HepG2 (cell line): ENCODE results near the gene CTIF. TPM values are rescaled to one million over a fixed set of nuclear protein-coding genes. Genes with fewer than 3 reads are reported as not detected.

Source experiments
- ATAC-seq: fragments of 200-7000 bp; cut with Tn5 transposase; 3 replicates; pipeline ENCODE4 v1.9.1; 2020; ENCODE audit warnings: mild to moderate bottlenecking, moderate library complexity
- BruUV-seq: library from RNA; stranded (reverse); fragments of 400-500 nt; replicated peaks from 2 replicates; lab custom pipeline; 2021; lab: Mats Ljungman, UMichigan
- CTCF ChIA-PET: fragments of 300-600 bp; formaldehyde crosslinking; extraction: SDS; loops from one replicate; lab custom pipeline; 2021; ENCODE audit warnings: low total read pairs, inconsistent platforms, low intra/inter-chr PET ratio; lab: Yijun Ruan, JAX
- POLR2A ChIA-PET: fragments of 350-600 bp; sonication (Branson Sonifier 250); formaldehyde crosslinking; loops from one replicate; lab custom pipeline; 2020; ENCODE audit warnings: antibody characterized with exemption, inconsistent platforms; lab: Yijun Ruan, JAX
- DNase-seq: peaks from one replicate; pipeline ENCODE4 v3.0.0-alpha.2; 2015; ENCODE audit warnings: low spot score
- FAIRE-seq: peaks from 3 replicates; lab custom pipeline; 2011; peaks lifted over from hg19 to GRCh38; lab: Jason Lieb, UNC
- H2AFZ ChIP-seq: one replicate; pipeline ENCODE4 v1.6.1; 2011; ENCODE audit warnings: low read length, inconsistent platforms
- H3K27ac ChIP-seq: fragments of 300-600 bp; 3 replicates; pipeline ENCODE4 v1.8.0; 2011; ENCODE audit warnings: mixed run types, mild to moderate bottlenecking, mixed read lengths, low read length, inconsistent platforms; ENCODE audit not compliant: insufficient read depth; ENCODE audit errors: extremely low read length
- H3K27me3 ChIP-seq, 2 experiments: fragments of 200-600 bp in 1 of 2; 2 replicates in 1 of 2; 3 replicates in 1 of 2; pipeline versions ENCODE4 v1.6.0 to v1.8.0; 2011; ENCODE audit warnings: low read length in 2 of 2, mild to moderate bottlenecking in 2 of 2, moderate library complexity in 2 of 2, inconsistent platforms in 1 of 2; ENCODE audit not compliant: insufficient read depth in 2 of 2, control insufficient read depth in 1 of 2
- H3K36me3 ChIP-seq, 2 experiments: fragments of 200-600 bp in 1 of 2; replicated peaks in 1 of 2; 2 replicates in 1 of 2; 3 replicates in 1 of 2; pipeline versions ENCODE4 v1.5.1 to v1.8.0; 2011; ENCODE audit warnings: low read length in 2 of 2, inconsistent platforms in 1 of 2; ENCODE audit not compliant: insufficient read depth in 2 of 2, control insufficient read depth in 1 of 2
- H3K4me1 ChIP-seq: 2 replicates; pipeline ENCODE4 v1.5.1; 2012; ENCODE audit warnings: low read length, inconsistent platforms; ENCODE audit not compliant: insufficient read depth
- H3K4me2 ChIP-seq: 2 replicates; pipeline ENCODE4 v1.6.0; 2011; ENCODE audit warnings: low read depth, low read length, inconsistent platforms
- H3K4me3 ChIP-seq, 3 experiments: fragments of 200-600 bp in 1 of 3; sonication (generic), shearing (Covaris generic) in 1 of 3; replicated peaks in 1 of 3; 2 replicates each; pipeline ENCODE4 v1.5.1; 2011 to 2016; ENCODE audit warnings: low read length in 3 of 3, inconsistent platforms in 2 of 3, low read depth in 2 of 3, mild to moderate bottlenecking in 2 of 3, control low read depth in 1 of 3, mixed read lengths in 1 of 3; ENCODE audit not compliant: insufficient read depth in 1 of 3
- H3K79me2 ChIP-seq: one replicate; pipeline ENCODE4 v1.6.1; 2011; ENCODE audit warnings: low read length, inconsistent platforms; ENCODE audit not compliant: insufficient read depth
- H3K9ac ChIP-seq: 2 replicates; pipeline ENCODE4 v1.6.0; 2011; ENCODE audit warnings: mild to moderate bottlenecking, low read depth, low read length, inconsistent platforms; ENCODE audit not compliant: insufficient read depth
- H3K9me3 ChIP-seq: 2 replicates; pipeline ENCODE4 v1.5.1; 2012; ENCODE audit warnings: mild to moderate bottlenecking, low read length
- H4K20me1 ChIP-seq: 2 replicates; pipeline ENCODE4 v1.6.0; 2011; ENCODE audit warnings: inconsistent platforms, mild to moderate bottlenecking, low read length, moderate library complexity; ENCODE audit not compliant: insufficient read depth
- GABPA ChIP-seq, 2 experiments: IDR thresholded peaks; 2 replicates each; pipeline ENCODE4 v1.6.1; 2011 to 2016; ENCODE audit warnings: low read depth in 2 of 2, low read length in 1 of 2, missing biosample characterization in 1 of 2, missing genetic modification characterization in 1 of 2
- GTF3A ChIP-seq: sonication (generic); formaldehyde crosslinking; conservative IDR thresholded peaks from 2 replicates; pipeline ENCODE4 v1.4.0; 2020; ENCODE audit warnings: mild to moderate bottlenecking, missing genetic modification reagents
- SALL2 ChIP-seq: sonication (generic); formaldehyde crosslinking; IDR thresholded peaks from 2 replicates; pipeline ENCODE4 v1.8.1; 2023; ENCODE audit warnings: mild to moderate bottlenecking, missing genetic modification reagents, inconsistent platforms
- SOX5 ChIP-seq: IDR thresholded peaks from 2 replicates; pipeline ENCODE4 v1.6.1; 2016; ENCODE audit warnings: borderline replicate concordance
- ZNF12 ChIP-seq: sonication (generic); formaldehyde crosslinking; IDR thresholded peaks from 2 replicates; pipeline ENCODE4 v1.5.0; 2020; ENCODE audit warnings: missing genetic modification reagents
- ZNF124 ChIP-seq: sonication (generic); formaldehyde crosslinking; IDR thresholded peaks from 2 replicates; pipeline ENCODE4 v1.4.0; 2020; ENCODE audit warnings: missing genetic modification reagents
- ZSCAN31 ChIP-seq: sonication (generic); formaldehyde crosslinking; IDR thresholded peaks from 2 replicates; pipeline ENCODE4 v1.5.0; 2020; ENCODE audit warnings: low read depth, mild to moderate bottlenecking, missing genetic modification reagents
- in situ Hi-C: cut with HindIII; loops from 2 replicates; pipeline ENCODE4 v1.10.0; 2017; ENCODE audit warnings: low pct_unique_long_range_greater_than_20kb; ENCODE audit not compliant: extremely low pct_ligation_motif_present
- intact Hi-C: fragments of 100-400 bp; cut with micrococcal nuclease; formaldehyde crosslinking; loops from one replicate; pipeline ENCODE4 v1.10.0; 2022; ENCODE audit not compliant: unreplicated experiment
- polyA plus RNA-seq, 8 experiments: library from polyadenylated mRNA; depleted of rRNA in 3 of 8; stranded (reverse) in 7 of 8; unstranded in 1 of 8; fragments of >200 nt; fragmentation: Illumina TruSeq in 4 of 8; extraction: Trizol in 4 of 8; gene quantifications; 2 replicates each; pipeline versions ENCODE4 v1.2.1 to v1.2.3, GENCODE V29; 2011 to 2016; ENCODE audit warnings: low read depth in 4 of 8, missing spikeins in 1 of 8, mixed read lengths in 1 of 8; ENCODE audit not compliant: insufficient read depth in 1 of 8
- total RNA-seq, 5 experiments: library from RNA; depleted of rRNA; stranded (reverse); fragments of >200 nt; fragmentation: Illumina TruSeq; extraction: Trizol; gene quantifications; 2 replicates each; pipeline ENCODE4 v1.2.3, GENCODE V29; 2016; ENCODE audit warnings: low read depth in 1 of 5
- TF ChIP-seq, protein P1 (sequence below): IDR thresholded peaks from 2 replicates; pipeline ENCODE4 v1.6.1; 2016; ENCODE audit warnings: low read depth
- TF ChIP-seq, protein P2 (sequence below): sonication (generic); formaldehyde crosslinking; IDR thresholded peaks from 2 replicates; pipeline ENCODE4 v1.5.1; 2020; ENCODE audit warnings: mild to moderate bottlenecking, missing genetic modification reagents, borderline replicate concordance

Gene CTIF
- total and polyA plus RNA-seq, 2 of the 13 experiments (the other 11 are each of a cell fraction or from before 2014, with no cell fraction given): 18.2 to 28.0 TPM

DNA sequence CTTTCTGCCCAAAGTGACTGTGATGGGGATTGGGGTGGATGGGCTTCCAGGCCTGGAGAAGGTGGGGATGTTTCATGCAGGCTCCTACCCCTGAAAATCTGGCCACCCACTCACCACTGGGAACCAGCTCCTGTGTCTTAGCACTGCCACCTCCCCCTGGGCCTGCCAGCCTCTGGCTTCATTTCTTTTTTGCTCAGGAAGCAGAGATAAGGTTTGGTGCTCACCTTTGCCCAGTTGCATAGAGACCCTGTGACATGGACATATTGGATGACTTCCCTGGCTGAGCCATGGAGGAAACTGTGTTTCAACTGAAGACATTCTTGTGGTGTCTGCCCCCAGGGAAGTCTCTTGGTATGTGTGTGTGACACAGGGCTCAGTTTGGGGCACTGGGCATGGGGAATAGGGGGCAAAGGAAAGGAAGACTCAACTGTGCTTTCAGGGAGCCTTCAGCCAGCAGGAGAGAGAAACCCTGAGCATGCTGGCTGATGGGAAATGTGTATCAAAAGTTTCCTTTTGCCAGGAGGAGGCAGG, 16.7 kb downstream of the CTIF start:
- DNase-seq (no peak), FAIRE-seq (no peak)
- no TSS peak for BruUV-seq

More for the DNA sequence above, 16.7 kb downstream of the CTIF start:
- Histone ChIP-seq H3K4me3 (no peak overlapping the region), H2AFZ (no peak overlapping the region), H3K9ac (no peak overlapping the region), H3K79me2 (peaks cover 17% of the 10 kb centered on the region), H3K4me1 (peaks cover 10% of the 10 kb centered on the region), H3K4me2 (no peak overlapping the region), H3K9me3 (no peaks in the 10 kb centered on the region), H3K27me3 (no peaks in the 10 kb centered on the region), H3K36me3 (peaks cover 0 to 22% of the 10 kb centered on the region in 2 experiments; a peak in 3 of 5 replicates), H4K20me1 (no peaks in the 10 kb centered on the region), H3K27ac (no peak overlapping the region)
- in situ Hi-C loops: no loop called here
- ChIA-PET POLR2A (no interaction called here), CTCF (no interaction called here)
- no peak for TF ChIP-seq ZNF124 (CRISPR knock-in tag)
- no peak for TF ChIP-seq ZNF12 (CRISPR knock-in tag)
- no peak for TF ChIP-seq SOX5
- TF ChIP-seq ZSCAN31 (CRISPR knock-in tag): no peak
- no peak for TF ChIP-seq GABPA (IDR thresholded peaks at IDR 0.05; ENCODE audit: low read depth, low read length)
- no peak for TF ChIP-seq GABPA (CRISPR knock-in tag; IDR thresholded peaks at IDR 0.05; ENCODE audit: low read depth)
- TF ChIP-seq, protein P1, sequence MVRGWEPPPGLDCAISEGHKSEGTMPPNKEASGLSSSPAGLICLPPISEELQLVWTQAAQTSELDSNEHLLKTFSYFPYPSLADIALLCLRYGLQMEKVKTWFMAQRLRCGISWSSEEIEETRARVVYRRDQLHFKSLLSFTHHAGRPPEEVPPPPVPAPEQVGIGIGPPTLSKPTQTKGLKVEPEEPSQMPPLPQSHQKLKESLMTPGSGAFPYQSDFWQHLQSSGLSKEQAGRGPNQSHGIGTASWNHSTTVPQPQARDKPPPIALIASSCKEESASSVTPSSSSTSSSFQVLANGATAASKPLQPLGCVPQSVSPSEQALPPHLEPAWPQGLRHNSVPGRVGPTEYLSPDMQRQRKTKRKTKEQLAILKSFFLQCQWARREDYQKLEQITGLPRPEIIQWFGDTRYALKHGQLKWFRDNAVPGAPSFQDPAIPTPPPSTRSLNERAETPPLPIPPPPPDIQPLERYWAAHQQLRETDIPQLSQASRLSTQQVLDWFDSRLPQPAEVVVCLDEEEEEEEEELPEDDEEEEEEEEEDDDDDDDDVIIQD (CRISPR knock-in tag): no peak
- no peak for TF ChIP-seq GTF3A (CRISPR knock-in tag)
- TF ChIP-seq, protein P2, sequence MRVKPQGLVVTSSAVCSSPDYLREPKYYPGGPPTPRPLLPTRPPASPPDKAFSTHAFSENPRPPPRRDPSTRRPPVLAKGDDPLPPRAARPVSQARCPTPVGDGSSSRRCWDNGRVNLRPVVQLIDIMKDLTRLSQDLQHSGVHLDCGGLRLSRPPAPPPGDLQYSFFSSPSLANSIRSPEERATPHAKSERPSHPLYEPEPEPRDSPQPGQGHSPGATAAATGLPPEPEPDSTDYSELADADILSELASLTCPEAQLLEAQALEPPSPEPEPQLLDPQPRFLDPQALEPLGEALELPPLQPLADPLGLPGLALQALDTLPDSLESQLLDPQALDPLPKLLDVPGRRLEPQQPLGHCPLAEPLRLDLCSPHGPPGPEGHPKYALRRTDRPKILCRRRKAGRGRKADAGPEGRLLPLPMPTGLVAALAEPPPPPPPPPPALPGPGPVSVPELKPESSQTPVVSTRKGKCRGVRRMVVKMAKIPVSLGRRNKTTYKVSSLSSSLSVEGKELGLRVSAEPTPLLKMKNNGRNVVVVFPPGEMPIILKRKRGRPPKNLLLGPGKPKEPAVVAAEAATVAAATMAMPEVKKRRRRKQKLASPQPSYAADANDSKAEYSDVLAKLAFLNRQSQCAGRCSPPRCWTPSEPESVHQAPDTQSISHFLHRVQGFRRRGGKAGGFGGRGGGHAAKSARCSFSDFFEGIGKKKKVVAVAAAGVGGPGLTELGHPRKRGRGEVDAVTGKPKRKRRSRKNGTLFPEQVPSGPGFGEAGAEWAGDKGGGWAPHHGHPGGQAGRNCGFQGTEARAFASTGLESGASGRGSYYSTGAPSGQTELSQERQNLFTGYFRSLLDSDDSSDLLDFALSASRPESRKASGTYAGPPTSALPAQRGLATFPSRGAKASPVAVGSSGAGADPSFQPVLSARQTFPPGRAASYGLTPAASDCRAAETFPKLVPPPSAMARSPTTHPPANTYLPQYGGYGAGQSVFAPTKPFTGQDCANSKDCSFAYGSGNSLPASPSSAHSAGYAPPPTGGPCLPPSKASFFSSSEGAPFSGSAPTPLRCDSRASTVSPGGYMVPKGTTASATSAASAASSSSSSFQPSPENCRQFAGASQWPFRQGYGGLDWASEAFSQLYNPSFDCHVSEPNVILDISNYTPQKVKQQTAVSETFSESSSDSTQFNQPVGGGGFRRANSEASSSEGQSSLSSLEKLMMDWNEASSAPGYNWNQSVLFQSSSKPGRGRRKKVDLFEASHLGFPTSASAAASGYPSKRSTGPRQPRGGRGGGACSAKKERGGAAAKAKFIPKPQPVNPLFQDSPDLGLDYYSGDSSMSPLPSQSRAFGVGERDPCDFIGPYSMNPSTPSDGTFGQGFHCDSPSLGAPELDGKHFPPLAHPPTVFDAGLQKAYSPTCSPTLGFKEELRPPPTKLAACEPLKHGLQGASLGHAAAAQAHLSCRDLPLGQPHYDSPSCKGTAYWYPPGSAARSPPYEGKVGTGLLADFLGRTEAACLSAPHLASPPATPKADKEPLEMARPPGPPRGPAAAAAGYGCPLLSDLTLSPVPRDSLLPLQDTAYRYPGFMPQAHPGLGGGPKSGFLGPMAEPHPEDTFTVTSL (CRISPR knock-in tag): no peak
- no peak for TF ChIP-seq SALL2 (CRISPR knock-in tag)
- no peak for ATAC-seq
- intact Hi-C loops: no loop called here
